GM21576 (cell line): ENCODE data around the gene TTN.

ENCODE experiments used
- ATAC-seq: cut with Tn5 transposase; IDR thresholded peaks from one replicate; pipeline ENCODE4 v1.9.1; 2021; ENCODE audit warnings: mild to moderate bottlenecking, moderate library complexity; ENCODE audit not compliant: unreplicated experiment

The TTN gene

DNA sequence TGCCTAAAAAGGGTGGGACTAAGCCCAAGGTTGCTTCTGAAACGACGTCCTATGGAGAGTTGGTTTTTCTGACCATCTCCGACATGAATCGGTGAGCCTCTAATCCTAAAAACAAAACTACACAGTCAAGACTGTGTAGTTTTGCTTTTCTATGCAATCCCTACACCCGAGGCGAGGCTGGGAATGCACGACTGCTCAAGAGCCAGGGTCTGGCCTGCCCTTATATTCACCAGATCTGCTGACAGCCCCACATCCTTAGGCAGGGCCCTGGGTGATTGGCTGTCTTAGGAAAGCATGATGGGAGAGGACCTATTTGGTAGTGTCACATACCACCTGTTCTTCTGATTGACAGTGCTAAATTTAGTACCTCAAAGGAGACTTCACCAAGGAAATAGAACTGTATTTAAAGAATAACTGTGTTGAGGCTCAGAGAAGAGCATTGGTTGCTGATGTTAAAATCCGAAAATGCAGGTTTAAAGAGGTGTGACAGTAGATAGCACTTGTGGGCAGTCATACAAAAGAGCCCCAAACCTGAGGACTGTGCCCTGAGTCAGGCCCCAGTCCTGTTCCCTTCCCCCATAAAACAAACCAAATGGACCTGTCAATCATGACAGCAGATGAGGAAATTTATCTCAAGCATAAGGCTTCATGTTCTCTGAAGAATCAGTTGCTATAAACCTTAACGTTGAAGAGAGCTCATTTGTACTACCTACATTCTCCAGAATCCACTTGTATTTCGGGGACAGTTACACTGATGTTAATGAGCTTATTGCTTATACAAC is at the start of gene TTN:
TSS of gene TTN (minus strand) at position 197 of the 782 bp plus-strand sequence. CDS start 2,781 bp downstream, outside the sequence.
- ATAC-seq: no peak

DNA sequence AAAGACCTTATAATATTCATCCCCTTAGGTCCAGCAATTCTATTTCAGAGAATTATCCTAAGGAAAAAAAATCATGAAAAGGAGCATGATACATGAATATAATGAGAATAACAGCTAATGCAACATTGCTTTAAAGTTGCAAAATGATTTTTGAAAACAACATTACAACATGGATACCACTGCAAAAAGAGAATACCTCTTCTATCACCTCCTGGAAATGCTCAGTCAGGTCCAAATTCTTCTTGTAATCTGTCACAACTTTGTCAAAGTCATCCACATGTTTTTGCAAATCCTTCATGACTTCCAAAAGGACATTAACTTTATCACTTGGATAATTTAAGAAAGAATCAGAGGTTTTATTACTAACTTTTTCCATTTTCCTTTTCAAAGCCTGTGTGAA is 47.9 kb upstream of the TTN start:
- ATAC-seq: no peak

GRCh38 chr2:178848335-178848734 is 41.1 kb upstream of the TTN start:
- ATAC-seq: no peak

GRCh38 chr2:178846458-178846802 is 39.2 kb upstream of the TTN start:
- ATAC-seq: no peak

- no peak for ATAC-seq
Observed at GRCh38 chr2:178845566-178846457, 38.6 kb upstream of the TTN start.

DNA sequence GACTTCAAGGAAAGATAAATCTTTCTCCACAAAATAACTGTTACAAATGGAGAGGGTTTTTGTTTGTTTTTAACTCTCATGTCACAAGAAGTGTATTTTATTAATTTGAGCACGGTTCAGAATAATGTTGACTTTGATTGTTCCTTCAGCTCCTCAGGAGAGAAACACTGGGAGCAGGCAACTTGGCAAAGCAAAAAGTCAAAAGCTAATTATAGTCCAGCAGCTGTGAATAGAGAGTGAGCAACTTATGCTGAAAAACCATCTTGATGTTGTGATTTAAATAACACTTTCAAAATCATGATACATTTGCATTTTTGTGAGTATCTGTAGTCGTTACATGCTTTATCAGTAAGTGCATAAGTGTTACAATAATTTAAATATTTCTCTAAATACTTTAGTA is 37.5 kb upstream of the TTN start:
- no peak for ATAC-seq

- no peak for ATAC-seq
Observed at GRCh38 chr2:178844269-178844668, 37.0 kb upstream of the TTN start.

DNA sequence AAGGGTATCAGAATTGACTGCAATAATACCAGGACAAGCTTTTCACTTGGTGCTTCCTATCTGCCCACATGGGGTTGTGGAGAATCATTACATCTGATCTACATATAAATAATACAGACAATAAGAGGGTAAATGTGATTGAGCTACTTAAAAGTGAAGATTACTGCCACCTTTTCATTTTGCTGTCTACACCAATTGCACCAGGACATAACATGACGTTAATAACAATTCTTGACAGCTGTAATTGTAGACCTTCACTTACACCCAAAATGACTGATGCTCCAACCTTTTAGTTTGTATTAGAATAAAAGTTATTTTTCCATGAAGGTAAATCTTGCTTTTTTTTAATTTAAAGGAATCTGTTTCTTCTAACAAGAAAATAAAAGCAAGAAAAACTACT is 36.5 kb upstream of the TTN start:
- ATAC-seq: no peak

DNA sequence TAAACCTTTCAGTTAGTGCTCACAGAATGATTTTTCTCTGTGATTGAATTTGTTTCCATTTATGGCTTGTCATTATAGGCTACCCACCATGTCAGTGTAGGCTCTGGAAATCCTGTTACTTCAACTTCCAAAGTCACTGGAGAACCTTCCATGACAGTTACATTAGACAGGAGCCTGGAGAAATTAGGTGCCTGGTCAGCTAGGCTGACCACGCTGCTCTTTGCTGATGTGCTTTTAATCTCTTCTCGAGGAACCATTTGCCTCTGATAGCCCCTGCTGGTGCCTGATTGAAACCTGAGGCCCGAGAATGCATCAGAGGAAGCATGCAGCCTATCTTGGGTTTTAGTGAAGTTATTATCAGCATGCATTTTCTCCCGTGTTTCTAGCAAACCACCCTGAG is 29.6 kb upstream of the TTN start:
- no peak for ATAC-seq

- no peak for ATAC-seq
Observed at GRCh38 chr2:178834086-178834485, 26.9 kb upstream of the TTN start.

DNA sequence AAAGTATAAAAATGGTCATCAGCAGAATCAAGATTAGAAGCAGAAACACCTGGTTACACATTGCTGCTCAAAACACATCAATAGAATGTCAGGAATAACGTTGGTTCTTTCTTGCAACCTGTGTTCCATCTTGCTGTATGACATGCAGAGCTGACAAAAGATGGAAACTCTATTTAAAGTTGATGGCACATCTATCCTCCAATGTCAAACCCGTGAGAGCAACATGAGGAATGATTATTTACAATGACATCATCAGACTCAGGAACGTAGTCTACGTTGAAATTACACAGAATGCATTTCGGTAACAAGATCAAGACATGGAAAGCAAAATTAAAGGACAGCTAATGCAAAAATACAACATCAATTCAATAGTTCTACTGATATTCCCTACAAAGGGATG is 26.2 kb upstream of the TTN start:
- ATAC-seq: no peak

DNA sequence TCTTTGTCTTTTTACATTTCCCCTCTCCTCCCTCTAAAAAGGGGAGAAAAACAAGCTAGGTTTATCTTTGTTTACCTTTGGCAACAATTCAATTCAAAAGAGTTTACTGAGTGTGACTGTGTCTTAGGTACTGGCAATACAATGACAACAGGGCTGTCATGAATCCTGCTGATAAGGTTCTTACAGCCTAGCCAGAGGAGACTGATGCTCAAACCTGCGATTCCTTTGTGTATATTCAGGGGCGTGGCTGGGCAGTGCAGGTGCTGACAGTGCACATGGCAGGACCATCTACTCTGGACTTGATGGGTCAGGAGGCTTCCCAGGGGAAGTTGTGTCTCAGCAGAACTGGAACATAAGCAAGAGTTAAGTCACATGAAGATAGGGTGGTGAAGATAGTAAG is 23.2 kb upstream of the TTN start:
- ATAC-seq: no peak

GRCh38 chr2:178829981-178830380 is 22.8 kb upstream of the TTN start:
- no peak for ATAC-seq

GRCh38 chr2:178829299-178829960 is 22.2 kb upstream of the TTN start:
- ATAC-seq: no peak

DNA sequence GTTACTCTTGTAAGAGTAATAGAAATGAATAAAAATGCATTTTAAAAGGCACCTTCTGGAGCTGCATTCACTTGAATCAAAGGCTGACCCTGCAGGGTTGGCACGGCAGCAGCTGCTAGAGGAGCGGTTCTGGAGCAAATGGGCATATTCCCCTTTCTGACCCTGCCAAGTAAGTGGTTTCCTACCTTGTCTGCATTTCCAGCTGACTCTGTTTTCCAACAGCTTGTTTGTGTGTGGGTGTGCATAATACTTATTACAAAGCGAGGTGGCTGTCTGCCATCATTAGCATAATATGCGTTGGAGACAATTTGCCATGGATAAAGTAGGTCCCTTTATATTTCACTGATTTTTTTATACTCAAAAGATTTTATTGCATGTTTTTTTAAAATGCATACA is 21.3 kb upstream of the TTN start:
- no peak for ATAC-seq

DNA sequence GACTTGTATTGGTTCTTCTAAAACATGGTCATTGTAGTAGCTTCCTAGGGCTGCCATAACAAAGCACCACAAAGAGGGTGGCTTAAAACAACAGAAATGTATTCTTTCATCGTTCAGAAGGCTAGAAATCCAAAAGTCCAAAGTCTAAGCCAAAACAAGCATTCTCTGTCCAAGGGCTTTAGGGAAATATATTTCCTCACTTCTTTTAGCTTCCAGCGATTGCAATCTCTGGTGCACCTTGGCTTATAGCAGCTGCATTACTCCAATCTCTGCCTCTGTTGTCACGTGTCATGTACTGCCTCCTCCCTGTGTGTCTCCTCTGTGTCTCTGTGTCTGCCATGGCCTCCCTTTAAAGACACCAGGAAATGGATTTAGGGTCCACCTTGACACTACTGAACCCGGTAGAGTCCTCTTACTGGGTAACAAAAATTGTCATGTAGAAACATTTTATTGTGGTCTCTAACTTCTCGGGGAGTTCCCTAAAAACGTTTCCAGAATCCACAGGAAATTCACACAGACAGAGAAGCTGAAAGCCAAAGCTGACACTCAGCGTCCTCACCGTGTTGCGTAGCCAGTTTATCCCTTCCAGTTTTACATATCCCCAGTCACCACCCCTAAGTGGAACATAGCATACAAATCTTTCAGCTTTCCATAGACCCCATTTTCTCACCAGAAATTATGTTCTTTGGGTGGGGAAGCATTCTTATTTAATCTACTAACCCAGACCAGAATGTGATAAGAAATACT is 20.7 kb upstream of the TTN start:
- ATAC-seq: no peak

GRCh38 chr2:178827111-178827510 is 19.9 kb upstream of the TTN start:
- no peak for ATAC-seq

DNA sequence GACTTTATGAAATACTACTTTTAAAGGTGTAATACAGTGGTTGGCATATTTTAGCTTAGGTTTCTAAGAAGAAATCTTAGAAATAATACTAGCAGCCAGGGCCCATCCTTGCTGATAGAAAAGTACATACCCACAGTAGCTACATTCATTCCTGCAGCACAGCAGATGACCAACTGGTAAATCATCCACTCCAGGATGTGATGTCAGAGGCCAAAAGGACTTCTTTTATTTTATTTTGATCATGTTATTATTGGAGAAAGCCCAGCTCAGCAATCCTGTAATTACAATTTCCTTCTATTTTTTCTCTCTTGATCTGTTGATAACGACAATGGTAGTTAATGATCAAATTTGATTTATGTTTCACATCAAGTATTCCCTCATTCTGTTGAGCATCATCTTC is 18.0 kb upstream of the TTN start:
- no peak for ATAC-seq

DNA sequence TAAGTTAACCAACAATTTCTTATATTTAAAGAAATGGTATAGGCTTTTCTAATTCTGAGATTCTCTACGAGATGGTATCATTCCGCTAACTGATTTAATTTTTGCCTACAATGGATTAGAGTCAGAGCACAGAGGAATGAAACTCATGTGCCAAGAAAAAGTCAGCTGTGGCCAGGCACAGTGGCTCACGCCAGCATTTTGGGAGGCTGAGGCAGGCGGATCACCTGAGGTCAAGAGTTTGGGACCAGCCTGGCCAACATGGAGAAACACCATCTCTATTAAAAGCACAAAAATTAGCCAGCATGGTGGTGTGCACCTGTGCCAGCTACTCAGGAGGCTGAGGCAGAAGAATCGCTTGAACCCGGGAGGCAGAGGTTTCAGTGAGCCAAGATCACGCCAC is 17.0 kb upstream of the TTN start:
- no peak for ATAC-seq

- ATAC-seq: no peak
Observed at GRCh38 chr2:178819992-178820391, 12.8 kb upstream of the TTN start.
